ENCODE results near the gene FAIM2. TPM values are rescaled to one million over a fixed set of nuclear protein-coding genes. Genes with fewer than 3 reads are reported as not detected.

Gene FAIM2
- polyA plus RNA-seq, 2 of the 4 experiments (the other 2 are of a cell fraction), result 0.23 TPM; not detected in 1

DNA sequence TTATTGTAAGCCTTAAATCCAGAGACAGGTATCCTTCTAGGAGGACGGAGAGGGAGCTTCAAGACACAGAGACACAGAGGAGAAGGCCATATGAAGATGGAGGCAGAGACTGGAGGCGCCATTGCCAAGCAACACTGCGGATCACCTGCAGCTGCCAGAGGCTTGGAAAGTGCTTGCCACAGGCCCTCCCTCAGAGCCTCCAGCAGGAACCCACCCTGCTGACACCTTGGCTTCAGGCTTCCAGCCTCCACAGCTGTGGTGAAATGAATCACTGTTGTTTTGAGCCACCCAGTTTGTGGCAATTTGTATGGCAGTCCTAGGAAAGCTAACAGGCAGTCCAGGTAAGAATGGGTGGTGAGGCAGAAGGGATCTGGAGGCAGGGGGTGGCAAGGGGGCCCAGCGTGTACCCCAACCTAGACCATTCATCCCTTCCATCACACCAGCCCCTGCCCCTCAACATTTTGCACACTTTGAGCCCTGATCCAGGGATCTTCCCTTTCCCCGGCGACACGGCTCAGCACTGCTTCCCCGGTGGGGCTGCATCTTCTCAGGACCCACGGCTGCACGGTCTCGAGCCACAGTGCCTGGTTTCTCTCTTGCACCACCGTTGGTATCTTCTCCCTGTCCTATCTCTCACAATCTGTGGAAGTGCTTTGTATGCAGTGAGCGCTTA lies 38.5 kb downstream of the FAIM2 start:
- Histone ChIP-seq H3K4me1 (no peaks in the 10 kb centered on the region; the same call in 2 of the 3 replicates), H3K9me3 (no peaks in the 10 kb centered on the region), H3K27ac (no peak overlapping the region), H3K4me3 (no peak overlapping the region), H3K4me2 (no peak overlapping the region)
- WGBS (ENCODE audit: missing lambda C conversion rate), result 60% methylated on average over 13 of the region's 13 CpGs
- no peak for ATAC-seq
- TF ChIP-seq BHLHE40 (IDR thresholded peaks at IDR 0.05; ENCODE audit: low read depth, low read length), result no peak
- no peak for TF ChIP-seq FOXS1 (CRISPR knock-in tag; IDR thresholded peaks at IDR 0.05)
- no peak for TF ChIP-seq NPAS2 (CRISPR knock-in tag; IDR thresholded peaks at IDR 0.05; ENCODE audit: borderline replicate concordance)
- no peak for TF ChIP-seq HDAC2 (IDR thresholded peaks at IDR 0.05)
- TF ChIP-seq, protein P1, sequence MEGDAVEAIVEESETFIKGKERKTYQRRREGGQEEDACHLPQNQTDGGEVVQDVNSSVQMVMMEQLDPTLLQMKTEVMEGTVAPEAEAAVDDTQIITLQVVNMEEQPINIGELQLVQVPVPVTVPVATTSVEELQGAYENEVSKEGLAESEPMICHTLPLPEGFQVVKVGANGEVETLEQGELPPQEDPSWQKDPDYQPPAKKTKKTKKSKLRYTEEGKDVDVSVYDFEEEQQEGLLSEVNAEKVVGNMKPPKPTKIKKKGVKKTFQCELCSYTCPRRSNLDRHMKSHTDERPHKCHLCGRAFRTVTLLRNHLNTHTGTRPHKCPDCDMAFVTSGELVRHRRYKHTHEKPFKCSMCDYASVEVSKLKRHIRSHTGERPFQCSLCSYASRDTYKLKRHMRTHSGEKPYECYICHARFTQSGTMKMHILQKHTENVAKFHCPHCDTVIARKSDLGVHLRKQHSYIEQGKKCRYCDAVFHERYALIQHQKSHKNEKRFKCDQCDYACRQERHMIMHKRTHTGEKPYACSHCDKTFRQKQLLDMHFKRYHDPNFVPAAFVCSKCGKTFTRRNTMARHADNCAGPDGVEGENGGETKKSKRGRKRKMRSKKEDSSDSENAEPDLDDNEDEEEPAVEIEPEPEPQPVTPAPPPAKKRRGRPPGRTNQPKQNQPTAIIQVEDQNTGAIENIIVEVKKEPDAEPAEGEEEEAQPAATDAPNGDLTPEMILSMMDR (IDR thresholded peaks at IDR 0.05), result no peak
- no peak for TF ChIP-seq NR3C1 (IDR thresholded peaks at IDR 0.05)
- no peak for TF ChIP-seq ZFP36 (IDR thresholded peaks at IDR 0.05; ENCODE audit: borderline replicate concordance, partially characterized antibody)
- ChIA-PET POLR2A (no interaction called here), CTCF (interaction anchor here (0.7 to 11.5 kb wide), 17 partner anchors 9 to 246 kb away, joined by 3 to 104 read pairs (median 9); partner anchors contain the start of genes COX14 and TMBIM6)
- FAIRE-seq, result no peak
- DNase-seq (ENCODE audit: low read depth in 1 of 2, low spot score in 1 of 2), result no peak

DNA sequence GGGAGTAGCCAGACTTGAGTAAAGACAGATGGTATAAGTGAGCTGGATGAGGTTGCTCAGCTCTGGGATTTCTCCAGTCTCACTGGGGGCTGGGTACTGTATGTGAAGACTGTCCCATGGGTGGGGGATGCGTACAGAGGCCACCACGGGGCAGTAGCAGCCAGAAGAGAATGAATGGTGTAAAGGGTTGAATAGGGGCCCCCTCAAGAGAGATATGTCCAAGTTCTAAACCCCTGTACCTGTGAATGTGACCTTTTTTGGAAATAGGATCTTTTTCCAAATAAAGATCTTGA lies 39.0 kb downstream of the FAIM2 start:
- ChIA-PET POLR2A (interaction anchor here (0.5 kb wide), 1 partner anchor 45 kb away, joined by 6 read pairs; no protein-coding TSS in a partner anchor), CTCF (interaction anchor here (0.7 to 11.5 kb wide), 8 partner anchors 9 to 206 kb away, joined by 3 to 104 read pairs (median 6); no protein-coding TSS in a partner anchor)
- DNase-seq (ENCODE audit: low read depth in 1 of 2, low spot score in 1 of 2), result no peak
- H3K4me1 ChIP-seq, result no peaks in the 10 kb centered on the region; the same call in 2 of the 3 replicates
- H3K9me3 ChIP-seq, result no peaks in the 10 kb centered on the region
- no peak for ATAC-seq
- no peak overlapping the region for H3K4me2 ChIP-seq
- WGBS (ENCODE audit: missing lambda C conversion rate), result 22% methylated on average over 2 of the region's 2 CpGs
- no peak for FAIRE-seq
- H3K27ac ChIP-seq, result no peak overlapping the region
- TF ChIP-seq EHMT2 (IDR thresholded peaks at IDR 0.05; ENCODE audit: low read depth), result no peak
- TF ChIP-seq, protein P2, sequence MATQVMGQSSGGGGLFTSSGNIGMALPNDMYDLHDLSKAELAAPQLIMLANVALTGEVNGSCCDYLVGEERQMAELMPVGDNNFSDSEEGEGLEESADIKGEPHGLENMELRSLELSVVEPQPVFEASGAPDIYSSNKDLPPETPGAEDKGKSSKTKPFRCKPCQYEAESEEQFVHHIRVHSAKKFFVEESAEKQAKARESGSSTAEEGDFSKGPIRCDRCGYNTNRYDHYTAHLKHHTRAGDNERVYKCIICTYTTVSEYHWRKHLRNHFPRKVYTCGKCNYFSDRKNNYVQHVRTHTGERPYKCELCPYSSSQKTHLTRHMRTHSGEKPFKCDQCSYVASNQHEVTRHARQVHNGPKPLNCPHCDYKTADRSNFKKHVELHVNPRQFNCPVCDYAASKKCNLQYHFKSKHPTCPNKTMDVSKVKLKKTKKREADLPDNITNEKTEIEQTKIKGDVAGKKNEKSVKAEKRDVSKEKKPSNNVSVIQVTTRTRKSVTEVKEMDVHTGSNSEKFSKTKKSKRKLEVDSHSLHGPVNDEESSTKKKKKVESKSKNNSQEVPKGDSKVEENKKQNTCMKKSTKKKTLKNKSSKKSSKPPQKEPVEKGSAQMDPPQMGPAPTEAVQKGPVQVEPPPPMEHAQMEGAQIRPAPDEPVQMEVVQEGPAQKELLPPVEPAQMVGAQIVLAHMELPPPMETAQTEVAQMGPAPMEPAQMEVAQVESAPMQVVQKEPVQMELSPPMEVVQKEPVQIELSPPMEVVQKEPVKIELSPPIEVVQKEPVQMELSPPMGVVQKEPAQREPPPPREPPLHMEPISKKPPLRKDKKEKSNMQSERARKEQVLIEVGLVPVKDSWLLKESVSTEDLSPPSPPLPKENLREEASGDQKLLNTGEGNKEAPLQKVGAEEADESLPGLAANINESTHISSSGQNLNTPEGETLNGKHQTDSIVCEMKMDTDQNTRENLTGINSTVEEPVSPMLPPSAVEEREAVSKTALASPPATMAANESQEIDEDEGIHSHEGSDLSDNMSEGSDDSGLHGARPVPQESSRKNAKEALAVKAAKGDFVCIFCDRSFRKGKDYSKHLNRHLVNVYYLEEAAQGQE (IDR thresholded peaks at IDR 0.05), result no peak
- no peak for TF ChIP-seq FOXS1 (CRISPR knock-in tag; IDR thresholded peaks at IDR 0.05)
- no peak for TF ChIP-seq CBX2 (IDR thresholded peaks at IDR 0.05; ENCODE audit: borderline replicate concordance, low read depth)
- TF ChIP-seq CEBPB (IDR thresholded peaks at IDR 0.05), result no peak
- TF ChIP-seq EP300 (IDR thresholded peaks at IDR 0.05), result no peak
- TF ChIP-seq, protein P3, sequence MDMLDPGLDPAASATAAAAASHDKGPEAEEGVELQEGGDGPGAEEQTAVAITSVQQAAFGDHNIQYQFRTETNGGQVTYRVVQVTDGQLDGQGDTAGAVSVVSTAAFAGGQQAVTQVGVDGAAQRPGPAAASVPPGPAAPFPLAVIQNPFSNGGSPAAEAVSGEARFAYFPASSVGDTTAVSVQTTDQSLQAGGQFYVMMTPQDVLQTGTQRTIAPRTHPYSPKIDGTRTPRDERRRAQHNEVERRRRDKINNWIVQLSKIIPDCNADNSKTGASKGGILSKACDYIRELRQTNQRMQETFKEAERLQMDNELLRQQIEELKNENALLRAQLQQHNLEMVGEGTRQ (IDR thresholded peaks at IDR 0.05), result no peak
- TF ChIP-seq CHD4 (IDR thresholded peaks at IDR 0.05; ENCODE audit: borderline replicate concordance), result no peak
- no peak for TF ChIP-seq POLR2A (IDR thresholded peaks at IDR 0.05; ENCODE audit: low read length)
- no peak for TF ChIP-seq EHF (CRISPR knock-in tag; IDR thresholded peaks at IDR 0.05)
- no peak for TF ChIP-seq CBX8 (IDR thresholded peaks at IDR 0.05)
- no peak for TF ChIP-seq RARB (CRISPR knock-in tag; IDR thresholded peaks at IDR 0.05)
- TF ChIP-seq NFE2L2 (conservative IDR thresholded peaks at IDR 0.05; ENCODE audit: low read length), result no peak
- TF ChIP-seq HEYL (CRISPR knock-in tag; IDR thresholded peaks at IDR 0.05), result no peak
- no peak for TF ChIP-seq ZFP36 (IDR thresholded peaks at IDR 0.05; ENCODE audit: borderline replicate concordance, partially characterized antibody)
- TF ChIP-seq GATA3 (IDR thresholded peaks at IDR 0.05; ENCODE audit: borderline replicate concordance), result no peak
- no peak overlapping the region for H3K4me3 ChIP-seq

Measured in A549 (cell line).